ENCODE measurements around the gene LOX.

DNA sequence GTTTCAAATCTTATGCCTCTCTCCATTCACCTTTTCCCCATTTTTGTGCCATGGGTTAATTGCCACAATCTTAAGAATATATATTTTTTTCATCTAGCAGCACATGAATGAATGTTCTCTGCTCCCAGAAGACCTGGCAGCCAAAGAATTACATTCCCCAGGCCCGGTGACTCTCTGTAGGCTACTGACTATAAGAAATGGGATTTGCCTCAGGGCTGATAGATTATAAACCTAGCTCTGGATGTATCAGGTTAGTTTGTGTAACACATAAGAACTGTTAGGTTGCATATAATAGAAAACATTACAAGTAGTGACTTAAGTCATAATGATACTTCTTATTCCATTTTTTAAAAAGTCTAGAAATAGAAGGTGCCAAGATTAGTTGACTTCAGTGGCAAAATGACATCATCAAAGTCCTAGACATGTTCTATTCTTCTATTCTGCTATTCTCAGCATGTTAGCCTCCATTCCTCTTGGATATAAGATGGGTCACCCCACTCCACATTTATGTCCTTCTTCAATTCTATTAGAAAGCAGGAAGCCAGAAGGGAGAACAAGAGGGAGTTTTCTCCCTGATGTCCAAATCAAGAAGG, 40.4 kb upstream of the LOX start:
- TF ChIP-seq TCF7L2 (IDR thresholded peaks at IDR 0.05; ENCODE audit: low read depth, low read length) (no peak), CTCF (IDR thresholded peaks at IDR 0.05 in 2 of 3, conservative IDR thresholded peaks at IDR 0.05 in 1 of 3; ENCODE audit: insufficient read depth in 2 of 3, low read depth in 1 of 3, low read length in 3 of 3) (no peak), SIN3A (IDR thresholded peaks at IDR 0.05; ENCODE audit: borderline replicate concordance in 2 of 2, control insufficient read depth in 1 of 2, low read depth in 2 of 2, low read length in 2 of 2) (no peak), HNRNPLL (IDR thresholded peaks at IDR 0.05; ENCODE audit: low read depth, low read length, poor library complexity, severe bottlenecking) (no peak), ELF1 (tag; IDR thresholded peaks at IDR 0.05) (no peak), DLX4 (CRISPR knock-in tag; IDR thresholded peaks at IDR 0.05) (no peak), REST (IDR thresholded peaks at IDR 0.05; ENCODE audit: borderline replicate concordance) (no peak), REST (CRISPR knock-in tag; IDR thresholded peaks at IDR 0.05; ENCODE audit: low read depth) (no peak), CTBP1 (IDR thresholded peaks at IDR 0.05; ENCODE audit: borderline replicate concordance) (no peak)
- TF ChIP-seq, protein P1, sequence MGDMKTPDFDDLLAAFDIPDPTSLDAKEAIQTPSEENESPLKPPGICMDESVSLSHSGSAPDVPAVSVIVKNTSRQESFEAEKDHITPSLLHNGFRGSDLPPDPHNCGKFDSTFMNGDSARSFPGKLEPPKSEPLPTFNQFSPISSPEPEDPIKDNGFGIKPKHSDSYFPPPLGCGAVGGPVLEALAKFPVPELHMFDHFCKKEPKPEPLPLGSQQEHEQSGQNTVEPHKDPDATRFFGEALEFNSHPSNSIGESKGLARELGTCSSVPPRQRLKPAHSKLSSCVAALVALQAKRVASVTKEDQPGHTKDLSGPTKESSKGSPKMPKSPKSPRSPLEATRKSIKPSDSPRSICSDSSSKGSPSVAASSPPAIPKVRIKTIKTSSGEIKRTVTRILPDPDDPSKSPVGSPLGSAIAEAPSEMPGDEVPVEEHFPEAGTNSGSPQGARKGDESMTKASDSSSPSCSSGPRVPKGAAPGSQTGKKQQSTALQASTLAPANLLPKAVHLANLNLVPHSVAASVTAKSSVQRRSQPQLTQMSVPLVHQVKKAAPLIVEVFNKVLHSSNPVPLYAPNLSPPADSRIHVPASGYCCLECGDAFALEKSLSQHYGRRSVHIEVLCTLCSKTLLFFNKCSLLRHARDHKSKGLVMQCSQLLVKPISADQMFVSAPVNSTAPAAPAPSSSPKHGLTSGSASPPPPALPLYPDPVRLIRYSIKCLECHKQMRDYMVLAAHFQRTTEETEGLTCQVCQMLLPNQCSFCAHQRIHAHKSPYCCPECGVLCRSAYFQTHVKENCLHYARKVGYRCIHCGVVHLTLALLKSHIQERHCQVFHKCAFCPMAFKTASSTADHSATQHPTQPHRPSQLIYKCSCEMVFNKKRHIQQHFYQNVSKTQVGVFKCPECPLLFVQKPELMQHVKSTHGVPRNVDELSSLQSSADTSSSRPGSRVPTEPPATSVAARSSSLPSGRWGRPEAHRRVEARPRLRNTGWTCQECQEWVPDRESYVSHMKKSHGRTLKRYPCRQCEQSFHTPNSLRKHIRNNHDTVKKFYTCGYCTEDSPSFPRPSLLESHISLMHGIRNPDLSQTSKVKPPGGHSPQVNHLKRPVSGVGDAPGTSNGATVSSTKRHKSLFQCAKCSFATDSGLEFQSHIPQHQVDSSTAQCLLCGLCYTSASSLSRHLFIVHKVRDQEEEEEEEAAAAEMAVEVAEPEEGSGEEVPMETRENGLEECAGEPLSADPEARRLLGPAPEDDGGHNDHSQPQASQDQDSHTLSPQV (IDR thresholded peaks at IDR 0.05), result no peak
- TF ChIP-seq, protein P2, sequence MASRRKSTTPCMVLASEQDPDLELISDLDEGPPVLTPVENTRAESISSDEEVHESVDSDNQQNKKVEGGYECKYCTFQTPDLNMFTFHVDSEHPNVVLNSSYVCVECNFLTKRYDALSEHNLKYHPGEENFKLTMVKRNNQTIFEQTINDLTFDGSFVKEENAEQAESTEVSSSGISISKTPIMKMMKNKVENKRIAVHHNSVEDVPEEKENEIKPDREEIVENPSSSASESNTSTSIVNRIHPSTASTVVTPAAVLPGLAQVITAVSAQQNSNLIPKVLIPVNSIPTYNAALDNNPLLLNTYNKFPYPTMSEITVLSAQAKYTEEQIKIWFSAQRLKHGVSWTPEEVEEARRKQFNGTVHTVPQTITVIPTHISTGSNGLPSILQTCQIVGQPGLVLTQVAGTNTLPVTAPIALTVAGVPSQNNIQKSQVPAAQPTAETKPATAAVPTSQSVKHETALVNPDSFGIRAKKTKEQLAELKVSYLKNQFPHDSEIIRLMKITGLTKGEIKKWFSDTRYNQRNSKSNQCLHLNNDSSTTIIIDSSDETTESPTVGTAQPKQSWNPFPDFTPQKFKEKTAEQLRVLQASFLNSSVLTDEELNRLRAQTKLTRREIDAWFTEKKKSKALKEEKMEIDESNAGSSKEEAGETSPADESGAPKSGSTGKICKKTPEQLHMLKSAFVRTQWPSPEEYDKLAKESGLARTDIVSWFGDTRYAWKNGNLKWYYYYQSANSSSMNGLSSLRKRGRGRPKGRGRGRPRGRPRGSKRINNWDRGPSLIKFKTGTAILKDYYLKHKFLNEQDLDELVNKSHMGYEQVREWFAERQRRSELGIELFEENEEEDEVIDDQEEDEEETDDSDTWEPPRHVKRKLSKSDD (conservative IDR thresholded peaks at IDR 0.05; ENCODE audit: low read length), result no peak

All from K562 (cell line).